ENCODE measurements around the gene MRPS11.

DNA sequence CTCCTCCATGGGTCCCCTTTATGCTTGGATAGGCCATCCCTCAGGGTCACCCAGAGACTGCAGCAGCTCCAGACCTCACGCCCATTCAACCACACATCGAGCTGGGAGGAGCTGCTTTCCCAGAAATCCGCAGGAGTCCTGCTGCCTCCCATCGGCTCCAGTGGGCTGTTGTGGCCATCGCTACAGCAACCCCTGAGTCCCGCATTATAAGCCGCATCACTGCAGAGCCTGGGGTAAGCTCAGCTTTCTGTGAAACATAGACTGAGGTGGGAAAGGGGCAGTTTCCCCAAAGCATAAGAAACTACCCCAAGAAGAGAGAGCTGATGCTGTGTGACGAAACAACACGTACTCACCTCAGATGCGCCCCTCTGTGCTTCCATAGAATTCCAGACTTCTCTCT is 36.1 kb upstream of the MRPS11 start:
- TF ChIP-seq POLR2A (IDR thresholded peaks at IDR 0.05; ENCODE audit: borderline replicate concordance, extremely low read depth, insufficient read depth, insufficient read length) = no peak
- TF ChIP-seq CTCF (IDR thresholded peaks at IDR 0.05 in 2 of 3, conservative IDR thresholded peaks at IDR 0.05 in 1 of 3; ENCODE audit: borderline replicate concordance in 1 of 3, insufficient read depth in 1 of 3, low read depth in 2 of 3, low read length in 2 of 3) = no peak
- TF ChIP-seq SIN3A (IDR thresholded peaks at IDR 0.05; ENCODE audit: low read depth) = no peak

All from HCT116 (cell line).